Kidney tubule cell (primary cell): Measurements from ENCODE around the gene TMA7B.
"Not testable (repeated sequence)": the region's sequence is repeated elsewhere in the genome, so short reads cannot be mapped to it uniquely, and the experiment has no call there.

Experiments
- DNase-seq: peaks from one replicate; pipeline ENCODE4 v3.0.0-alpha.2; 2018; ENCODE audit warnings: low spot score

TMA7B gene

GRCh38 chr22:39983346-39983745 is 23.1 kb downstream of the TMA7B start:
- DNase-seq, result no peak

GRCh38 chr22:39984006-39984405 is 23.8 kb downstream of the TMA7B start:
- no peak for DNase-seq

GRCh38 chr22:39984746-39985145 is 24.5 kb downstream of the TMA7B start:
- DNase-seq, result no peak

- DNase-seq, result peak; percentile 47
Observed at GRCh38 chr22:39985383-39986035, 25.3 kb downstream of the TMA7B start.

GRCh38 chr22:39988386-39989114 is 28.4 kb downstream of the TMA7B start:
- no peak for DNase-seq

GRCh38 chr22:39989633-39990032 is 29.4 kb downstream of the TMA7B start:
- no peak for DNase-seq

- no peak for DNase-seq
Observed at GRCh38 chr22:39990686-39991085, 30.5 kb downstream of the TMA7B start.

- DNase-seq, result no peak
Observed at GRCh38 chr22:39991159-39991860, 31.1 kb downstream of the TMA7B start.

GRCh38 chr22:39992088-39992826 is 32.1 kb downstream of the TMA7B start:
- no peak for DNase-seq

- DNase-seq, result not testable (repeated sequence)
Observed at GRCh38 chr22:39992894-39993293, 32.7 kb downstream of the TMA7B start.

GRCh38 chr22:39994041-39994565 is 33.9 kb downstream of the TMA7B start:
- DNase-seq, result no peak

- DNase-seq, result peak; percentile 55
Observed at GRCh38 chr22:39994566-39995392, 34.6 kb downstream of the TMA7B start, which contains the start of gene FAM83F. TSS of gene FAM83F (plus strand) at chr22:39994954. CDS start at chr22:39995043, 89 bp downstream.

- peak; percentile 37 for DNase-seq
Observed at GRCh38 chr22:39995393-39996252, 35.4 kb downstream of the TMA7B start.

GRCh38 chr22:39996732-39997131 is 36.5 kb downstream of the TMA7B start:
- DNase-seq, result peak; percentile 23

- no peak for DNase-seq
Observed at GRCh38 chr22:39997421-39997820, 37.2 kb downstream of the TMA7B start.

- DNase-seq, result peak; percentile 70
Observed at GRCh38 chr22:39997939-39998726, 37.9 kb downstream of the TMA7B start.

- peak; percentile 67 for DNase-seq
Observed at GRCh38 chr22:39999144-39999757, 39.1 kb downstream of the TMA7B start.

- DNase-seq, result no peak
Observed at GRCh38 chr22:40000171-40000570, 40.0 kb downstream of the TMA7B start.

- no peak for DNase-seq
Observed at GRCh38 chr22:40001106-40001505, 40.9 kb downstream of the TMA7B start.
